Globus pallidus (tissue), 1 donor: ENCODE data around the gene CEP57.
"Not testable (repeated sequence)": the region's sequence is repeated elsewhere in the genome, so short reads cannot be mapped to it uniquely, and the experiment has no call there.

Experiments used
- DNase-seq: peaks from one replicate; pipeline ENCODE4 v3.0.0-alpha.2; 2015; ENCODE audit warnings: low spot score

Gene CEP57

DNA sequence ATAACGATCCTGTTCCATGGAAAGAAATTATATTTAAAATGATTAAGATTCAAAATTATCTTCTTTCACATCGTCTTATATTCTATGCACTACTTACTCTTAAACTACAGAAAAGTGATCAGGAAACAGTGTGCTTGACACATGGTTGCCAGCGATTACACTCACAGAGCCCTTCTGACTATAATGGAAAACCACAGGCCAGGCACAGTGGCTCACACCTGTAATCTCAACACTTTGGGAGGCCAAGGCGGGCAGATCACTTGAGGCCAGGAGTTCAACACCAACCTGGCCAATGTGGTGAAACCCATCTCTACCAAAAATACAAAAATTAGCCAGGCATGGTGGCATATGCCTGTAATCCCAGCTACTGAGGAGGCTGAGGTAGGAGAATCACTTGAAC, 69.7 kb downstream of the CEP57 start:
- not testable (repeated sequence) for DNase-seq

DNA sequence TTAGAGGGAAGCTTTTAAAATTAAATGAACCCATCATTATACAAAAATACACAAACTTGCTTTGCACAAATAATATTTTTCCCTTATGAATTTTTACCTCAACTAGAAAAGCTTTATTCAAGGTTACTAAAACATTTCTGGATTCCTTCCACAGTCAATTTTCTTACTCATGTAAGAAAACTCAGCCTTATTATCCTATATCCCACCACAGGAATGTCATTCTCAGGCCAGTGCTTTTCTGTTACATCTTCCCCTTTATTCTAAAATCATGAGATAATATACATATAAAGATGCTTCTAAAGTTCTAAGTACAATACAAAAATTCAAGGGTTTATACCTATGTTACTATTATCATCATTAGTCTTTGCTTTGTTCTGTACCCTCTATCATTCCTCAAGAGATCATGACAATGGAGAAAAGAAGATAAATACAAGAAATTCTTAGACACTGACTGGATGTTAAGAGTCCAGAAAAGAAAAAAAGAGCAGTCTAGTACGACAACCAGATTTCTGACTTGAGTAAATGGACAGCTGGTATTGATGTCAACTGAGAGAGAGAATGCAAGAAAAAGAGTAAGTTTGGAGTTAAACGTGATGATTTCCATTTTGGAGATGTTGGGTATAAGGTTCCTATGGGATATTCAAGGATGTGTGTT, 73.3 kb downstream of the CEP57 start:
- no peak for DNase-seq

DNA sequence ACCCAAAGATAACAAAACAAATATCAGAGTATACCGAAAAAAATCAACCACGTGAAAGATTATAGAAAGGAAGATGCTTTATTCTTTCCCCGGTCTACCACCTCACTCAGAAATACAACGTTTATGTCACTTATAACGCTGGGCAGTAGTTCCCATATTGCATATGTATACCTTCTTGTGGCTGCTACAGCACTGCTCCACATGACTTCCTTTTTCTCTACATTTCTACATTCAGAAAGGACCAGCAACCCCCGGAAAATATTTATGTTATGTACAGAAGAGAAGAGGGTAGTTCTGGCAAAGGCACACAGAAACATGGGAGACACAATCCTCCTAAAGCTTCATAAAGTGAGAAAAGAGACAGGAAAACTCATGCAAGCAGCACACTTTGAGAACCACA, 76.8 kb downstream of the CEP57 start:
- no peak for DNase-seq

DNA sequence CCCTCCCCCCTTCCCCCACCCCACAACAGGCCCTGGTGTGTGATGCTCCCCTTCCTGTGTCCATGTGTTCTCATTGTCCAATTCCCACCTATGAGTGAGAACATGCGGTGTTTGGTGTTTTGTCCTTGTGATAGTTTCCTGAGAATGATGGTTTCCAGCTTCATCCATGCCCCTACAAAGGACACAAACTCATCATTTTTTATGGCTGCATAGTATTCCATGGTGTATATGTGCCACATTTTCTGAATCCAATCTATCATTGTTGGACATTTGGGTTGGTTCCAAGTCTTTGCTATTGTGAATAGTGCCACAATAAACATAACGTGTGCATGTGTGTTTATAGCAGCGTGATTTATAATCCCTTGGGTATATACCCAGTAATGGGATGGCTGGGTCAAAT, 80.6 kb downstream of the CEP57 start:
- DNase-seq: not testable (repeated sequence)

DNA sequence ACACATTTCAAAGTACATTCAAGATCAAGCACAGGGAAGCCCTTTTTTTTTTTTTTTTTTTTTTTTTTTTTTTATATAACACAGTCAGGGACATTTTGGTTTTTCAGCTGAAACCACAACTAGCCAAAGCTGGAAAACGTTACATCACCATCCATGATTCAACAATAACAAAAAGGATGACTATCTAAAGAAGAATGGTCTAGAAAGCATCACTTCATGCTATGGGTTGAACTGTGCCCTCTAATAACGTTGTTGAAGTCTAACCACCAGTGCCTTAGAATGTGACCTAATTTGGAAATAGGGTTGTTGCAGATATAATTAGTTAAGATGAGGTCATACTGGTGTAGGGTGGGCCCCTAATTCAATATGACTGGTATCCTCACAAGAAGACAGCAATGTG, 87.0 kb downstream of the CEP57 start:
- DNase-seq: no peak
